K562 (cell line): Measurements from ENCODE around the gene CTIF. TPM values are rescaled to one million over a fixed set of nuclear protein-coding genes. Genes with fewer than 3 reads are reported as not detected.

Experiments
- ATAC-seq: fragments of 200-7000 bp; cut with Tn5 transposase; 3 replicates; pipeline ENCODE4 v1.9.1; 2020; ENCODE audit warnings: moderate library complexity
- BruUV-seq: library from RNA; stranded (reverse); fragments of 400-500 nt; replicated peaks from 2 replicates; lab custom pipeline; 2021; lab: Mats Ljungman, UMichigan
- CTCF ChIA-PET: fragments of 300-600 bp; formaldehyde crosslinking; extraction: SDS; loops from one replicate; lab custom pipeline; 2021; ENCODE audit warnings: low intra/inter-chr PET ratio; lab: Yijun Ruan, JAX
- POLR2A ChIA-PET: fragments of 300-600, 350-650 bp; sonication (Branson Sonifier 250); formaldehyde crosslinking; extraction: SDS; loops from one replicate; lab custom pipeline; 2021; ENCODE audit warnings: antibody characterized with exemption, inconsistent platforms; lab: Yijun Ruan, JAX
- DNase-seq, 4 experiments: peaks; one replicate each; pipeline versions ENCODE4 v3.0.0 to v3.0.0-alpha.2; 2011 to 2018; ENCODE audit warnings: low spot score in 3 of 4, mixed read lengths in 3 of 4; ENCODE audit errors: extremely low read depth in 1 of 4
- FAIRE-seq: peaks from 2 replicates; lab custom pipeline; 2011; peaks lifted over from hg19 to GRCh38; lab: Jason Lieb, UNC
- H2AFZ ChIP-seq: 2 replicates; pipeline ENCODE4 v1.6.0; 2011; ENCODE audit warnings: low read depth, low read length, control low read depth, inconsistent platforms
- H3K27ac ChIP-seq: fragments of 200-600 bp; 3 replicates; pipeline ENCODE4 v1.8.0; 2011; ENCODE audit warnings: low read depth, mild to moderate bottlenecking, control low read depth, inconsistent platforms, low read length, moderate library complexity, mixed read lengths; ENCODE audit errors: extremely low read depth
- H3K27me3 ChIP-seq, 2 experiments: fragments of 300-600 bp in 1 of 2; 2 replicates in 1 of 2; 3 replicates in 1 of 2; pipeline versions ENCODE4 v1.6.0 to v1.8.0; 2011; ENCODE audit warnings: inconsistent platforms in 2 of 2, low read length in 2 of 2, mild to moderate bottlenecking in 1 of 2, mixed read lengths in 1 of 2, moderate library complexity in 1 of 2; ENCODE audit not compliant: control insufficient read depth in 2 of 2, insufficient read depth in 2 of 2
- H3K36me3 ChIP-seq: fragments of 300-600 bp; 3 replicates; pipeline ENCODE4 v1.8.0; 2011; ENCODE audit warnings: mild to moderate bottlenecking, low read length, inconsistent platforms; ENCODE audit not compliant: control insufficient read depth, insufficient read depth
- H3K4me1 ChIP-seq, 2 experiments: fragments of 200-600 bp in 1 of 2; replicated peaks in 1 of 2; 2 replicates in 1 of 2; 3 replicates in 1 of 2; pipeline versions ENCODE4 v1.5.1 to v1.8.0; 2011; ENCODE audit warnings: inconsistent platforms in 2 of 2, low read length in 2 of 2, mild to moderate bottlenecking in 1 of 2, mixed read lengths in 1 of 2, moderate library complexity in 1 of 2; ENCODE audit not compliant: control insufficient read depth in 2 of 2, insufficient read depth in 2 of 2
- H3K4me2 ChIP-seq: 2 replicates; pipeline ENCODE4 v1.6.1; 2011; ENCODE audit warnings: low read length, control low read depth, inconsistent platforms, mixed read lengths; ENCODE audit not compliant: insufficient read depth
- H3K4me3 ChIP-seq: fragments of 200-600 bp; sonication (generic), shearing (Covaris generic); 2 replicates; pipeline ENCODE4 v1.5.1; 2016; ENCODE audit warnings: control low read depth, inconsistent platforms
- H3K79me2 ChIP-seq: fragments of 200-600 bp; 3 replicates; pipeline ENCODE4 v1.8.0; 2011; ENCODE audit warnings: low read length, inconsistent platforms; ENCODE audit not compliant: control insufficient read depth, insufficient read depth
- H3K9ac ChIP-seq, 2 experiments: 2 replicates each; pipeline versions ENCODE4 v1.6.0 to v1.6.1; 2011; ENCODE audit warnings: low read depth in 2 of 2, low read length in 2 of 2, control low read depth in 1 of 2, inconsistent platforms in 1 of 2, mild to moderate bottlenecking in 1 of 2, mixed read lengths in 1 of 2; ENCODE audit not compliant: insufficient read depth in 1 of 2
- H3K9me1 ChIP-seq: one replicate; pipeline ENCODE4 v1.6.0; 2011; ENCODE audit warnings: inconsistent platforms, mild to moderate bottlenecking, low read length, moderate library complexity; ENCODE audit not compliant: control insufficient read depth, insufficient read depth
- H3K9me3 ChIP-seq: replicated peaks from 2 replicates; pipeline ENCODE4 v1.5.1; 2011; ENCODE audit warnings: low read depth, low read length, inconsistent platforms; ENCODE audit not compliant: control insufficient read depth, insufficient read depth
- H4K20me1 ChIP-seq: replicated peaks from 2 replicates; pipeline ENCODE4 v1.6.1; 2011; ENCODE audit warnings: low read length, inconsistent platforms, mixed read lengths; ENCODE audit not compliant: control insufficient read depth, insufficient read depth
- E2F4 ChIP-seq: sonication (generic); formaldehyde crosslinking; IDR thresholded peaks from 2 replicates; pipeline ENCODE4 v1.8.0; 2022; ENCODE audit warnings: mild to moderate bottlenecking, low read depth, missing genetic modification reagents
- ELK1 ChIP-seq: sonication (generic); formaldehyde crosslinking; IDR thresholded peaks from 2 replicates; pipeline ENCODE4 v1.8.1; 2022; ENCODE audit warnings: missing genetic modification reagents
- GABPB2 ChIP-seq: fragments of 250-450 bp; sonication (Bioruptor Pico); conservative IDR thresholded peaks from 2 replicates; pipeline ENCODE4 v1.5.1; 2021; ENCODE audit warnings: mild to moderate bottlenecking
- HIVEP1 ChIP-seq: fragments of 250-450 bp; sonication (Bioruptor Pico); IDR thresholded peaks from 2 replicates; pipeline ENCODE4 v1.4.0; 2020; ENCODE audit warnings: mild to moderate bottlenecking
- MXI1 ChIP-seq: IDR thresholded peaks from 2 replicates; pipeline ENCODE4 v1.6.1; 2011; ENCODE audit warnings: low read depth, mild to moderate bottlenecking, improper control_type of control experiment, low read length
- NRF1 ChIP-seq, 2 experiments: fragments of 450-650 bp; IDR thresholded peaks in 1 of 2; conservative IDR thresholded peaks in 1 of 2; 2 replicates each; pipeline ENCODE4 v1.6.1; 2014; ENCODE audit warnings: mild to moderate bottlenecking in 2 of 2
- ZNF280A ChIP-seq: fragments of 450-650 bp; IDR thresholded peaks from 2 replicates; pipeline ENCODE4 v1.6.1; 2018; ENCODE audit warnings: mild to moderate bottlenecking, low read depth; ENCODE audit not compliant: partially characterized antibody
- ZNF511 ChIP-seq: sonication (generic); formaldehyde crosslinking; IDR thresholded peaks from 2 replicates; pipeline ENCODE4 v1.8.0; 2022; ENCODE audit warnings: mild to moderate bottlenecking, missing genetic modification reagents
- ZNF695 ChIP-seq: fragments of 450-650 bp; formaldehyde crosslinking; IDR thresholded peaks from 2 replicates; pipeline ENCODE4 v1.4.0; 2020; ENCODE audit warnings: mild to moderate bottlenecking, moderate library complexity
- WGBS: fragments of 100-300 bp; shearing (Covaris generic); methylation state at CpG from one replicate; pipeline ENCODE4 v1.1.6; 2016; ENCODE audit warnings: low coverage, mixed read lengths; ENCODE audit not compliant: insufficient coverage; ENCODE audit errors: missing lambda C conversion rate; 5-methylcytosine and 5-hydroxymethylcytosine counted together
- in situ Hi-C: fragments of 300-500 bp; cut with MboI; formaldehyde crosslinking; loops from 4 replicates; pipeline ENCODE4 v1.15.0; 2018; ENCODE audit warnings: inconsistent platforms, mixed read lengths
- intact Hi-C: fragments of 100-400 bp; cut with micrococcal nuclease; formaldehyde crosslinking; loops from 2 replicates; pipeline ENCODE4 v1.14.2; 2022
- polyA plus RNA-seq, 8 experiments: library from polyadenylated mRNA; depleted of rRNA in 4 of 8; stranded (reverse) in 5 of 8; unstranded in 3 of 8; fragments of >200 nt; fragmentation: Nextera tagmentation in 2 of 8; fragmentation: Illumina TruSeq in 1 of 8; extraction: Ambion mirVana in 2 of 8; extraction: Trizol in 1 of 8; gene quantifications; 2 replicates each; pipeline versions ENCODE4 v1.2.1 to v1.2.3, GENCODE V29; 2011 to 2014; ENCODE audit warnings: inconsistent platforms in 1 of 8, missing spikeins in 1 of 8
- total RNA-seq, 7 experiments: library from RNA; depleted of rRNA in 6 of 7; stranded (reverse); fragments of >200 nt in 6 of 7; fragmentation: Illumina TruSeq in 2 of 7; extraction: Trizol in 2 of 7; gene quantifications; 2 replicates each; pipeline versions ENCODE4 v1.2.1 to v1.2.3, GENCODE V29; 2011 to 2021; ENCODE audit warnings: low replicate concordance in 1 of 7

The CTIF gene
- total and polyA plus RNA-seq, 9 of the 15 experiments (the other 6 are each of a cell fraction or from before 2014, with no cell fraction given), result 0.17 to 11.5 (median 2.2) TPM

- in situ Hi-C loops, result no loop called here
- Histone ChIP-seq H3K9me1 (no peaks in the 10 kb centered on the region), H3K27me3 (no peaks in the 10 kb centered on the region), H2AFZ (no peak overlapping the region), H3K79me2 (no peaks in the 10 kb centered on the region), H3K9me3 (no peaks in the 10 kb centered on the region), H3K4me3 (no peak overlapping the region), H3K4me2 (no peak overlapping the region), H4K20me1 (no peaks in the 10 kb centered on the region), H3K27ac (no peak overlapping the region), H3K36me3 (no peaks in the 10 kb centered on the region), H3K4me1 (peaks cover 12 to 14% of the 10 kb centered on the region in 2 experiments; a peak in 4 of 5 replicates), H3K9ac (peak overlapping the region in 1 of 2 experiments; percentile 26; a peak in 1 of 4 replicates)
- whole genome bisulfite sequencing, result 61% methylated on average over 13 of the region's 18 CpGs
- POLR2A ChIA-PET, result interaction anchor here (1.1 to 1.2 kb wide), 2 partner anchors 10 to 37 kb away, joined by 3 read pairs; no protein-coding TSS in a partner anchor
- TF ChIP-seq ELK1 (CRISPR knock-in tag) (no peak), GABPB2 (no peak), ZNF511 (CRISPR knock-in tag) (no peak), E2F4 (CRISPR knock-in tag) (no peak), ZNF695 (CRISPR knock-in tag) (no peak), ZNF280A (no peak), MXI1 (no peak), HIVEP1 (no peak), NRF1 (conservative IDR thresholded peaks at IDR 0.05 in 1 of 2, IDR thresholded peaks at IDR 0.05 in 1 of 2) (no peak)
- CTCF ChIA-PET, result no interaction called here
- ATAC-seq, result no peak
- no peak for FAIRE-seq
- no peak for DNase-seq
- intact Hi-C loops, result no loop called here
- BruUV-seq, result no TSS peak
Measured at GRCh38 chr18:48818329-48819254, 279.8 kb downstream of the CTIF start.
